Kidney (tissue), 14 donors: ENCODE results near the gene CCM2. TPM values are rescaled to one million over a fixed set of nuclear protein-coding genes. Genes with fewer than 3 reads are reported as not detected.
"Not testable (repeated sequence)": the region's sequence is repeated elsewhere in the genome, so short reads cannot be mapped to it uniquely, and the experiment has no call there.

Experiments
- DNase-seq, 5 donors: peaks; one replicate each; pipeline ENCODE4 v3.0.0-alpha.2; 2013 to 2020
- FAIRE-seq: peaks from 2 replicates; lab custom pipeline; 2012; peaks lifted over from hg19 to GRCh38; lab: Jason Lieb, UNC
- H3K27ac ChIP-seq, 2 donors: one replicate each; pipeline ENCODE4 v1.7.0; 2013; ENCODE audit warnings: low read depth in 2 of 2, low read length in 2 of 2, inconsistent platforms in 1 of 2
- H3K27me3 ChIP-seq: one replicate; pipeline ENCODE4 v1.7.1; 2013; ENCODE audit warnings: low read length, inconsistent platforms; ENCODE audit not compliant: control insufficient read depth, insufficient read depth
- H3K36me3 ChIP-seq, 3 donors: one replicate each; pipeline versions ENCODE4 v1.7.0 to v1.7.1; 2013; ENCODE audit warnings: low read length in 3 of 3, control low read depth in 1 of 3, inconsistent platforms in 1 of 3; ENCODE audit not compliant: insufficient read depth in 3 of 3, control insufficient read depth in 2 of 3
- H3K4me1 ChIP-seq, 3 donors: one replicate each; pipeline versions ENCODE4 v1.7.0 to v1.7.1; 2013; ENCODE audit warnings: low read length in 3 of 3, inconsistent platforms in 1 of 3, low read depth in 1 of 3; ENCODE audit not compliant: control insufficient read depth in 2 of 3, insufficient read depth in 2 of 3
- H3K4me3 ChIP-seq, 3 donors: one replicate each; pipeline versions ENCODE4 v1.7.0 to v1.8.1; 2013; ENCODE audit warnings: low read length in 3 of 3, control low read depth in 1 of 3, inconsistent platforms in 1 of 3
- H3K9ac ChIP-seq, 3 donors: one replicate each; pipeline versions ENCODE4 v1.7.0 to v1.7.1; 2013; ENCODE audit warnings: low read length in 3 of 3, control low read depth in 1 of 3, inconsistent platforms in 1 of 3
- H3K9me3 ChIP-seq, 3 donors: one replicate each; pipeline versions ENCODE4 v1.7.0 to v1.7.1; 2013; ENCODE audit warnings: low read length in 3 of 3, control low read depth in 1 of 3, inconsistent platforms in 1 of 3; ENCODE audit not compliant: control insufficient read depth in 2 of 3, insufficient read depth in 1 of 3
- CTCF ChIP-seq: IDR thresholded peaks from 3 replicates; pipeline ENCODE4 v1.5.1; 2012; ENCODE audit warnings: mild to moderate bottlenecking, moderate library complexity, borderline replicate concordance; ENCODE audit not compliant: insufficient read depth; ENCODE audit errors: extremely low read depth
- intact Hi-C: fragments of 100-400 bp; cut with DNase I; formaldehyde crosslinking; loops from one replicate; pipeline ENCODE4 v1.11.1; 2022
- polyA plus RNA-seq: library from polyadenylated mRNA; stranded (reverse); fragments of 350-450 nt; fragmentation: Illumina TruSeq; extraction: RNeasy Lipid Tissue Mini Kit (QIAGEN cat#74804); gene quantifications from one replicate; pipeline ENCODE4 v1.2.3, GENCODE V29; 2014; ENCODE audit warnings: low read depth, low replicate concordance; ENCODE audit not compliant: insufficient read depth
- total RNA-seq: library from RNA; stranded (reverse); fragmentation: NEBNext Ultra II Directional; extraction: Animal tissue kit (Norgen Biotek cat#: 25700); gene quantifications from one replicate; pipeline ENCODE4 v1.2.1, GENCODE V29; 2021
- donor health status: control.
- donor health status: control.
- donor health status: control.
- donor health status: control.
- donor health status: control.
- donor health status: DM: yes; HTN: yes; CAD: no.
- donor health status: Normal renal cell carcinoma (clear cell type).

Gene CCM2
- total and polyA plus RNA-seq, 2 donors from 2014 or later = 35.0 to 37.8 TPM

GRCh38 chr7:45033261-45033930 lies 33.4 kb downstream of the CCM2 start:
- intact Hi-C loops = no loop called here
- Histone ChIP-seq H3K4me1 (peaks cover 0 to 2% (median 0%) of the 10 kb centered on the region in 3 donors), H3K27me3 (no peaks in the 10 kb centered on the region), H3K4me3 (no peak overlapping the region), H3K9ac (no peak overlapping the region), H3K9me3 (no peaks in the 10 kb centered on the region), H3K27ac (no peak overlapping the region), H3K36me3 (peaks cover 0 to 2% (median 0%) of the 10 kb centered on the region in 3 donors)
- DNase-seq (no peak), FAIRE-seq (no peak)
- no peak for TF ChIP-seq CTCF

GRCh38 chr7:45033931-45034290 lies 33.9 kb downstream of the CCM2 start:
- Histone ChIP-seq H3K9ac (no peak overlapping the region), H3K4me1 (peaks cover 0 to 2% (median 0%) of the 10 kb centered on the region in 3 donors), H3K36me3 (peaks cover 0 to 2% (median 0%) of the 10 kb centered on the region in 3 donors), H3K27ac (no peak overlapping the region), H3K9me3 (no peaks in the 10 kb centered on the region), H3K4me3 (no peak overlapping the region), H3K27me3 (no peaks in the 10 kb centered on the region)
- no peak for FAIRE-seq
- peak in 1 of 5 donors; percentile 29 for DNase-seq
- no peak for TF ChIP-seq CTCF
- intact Hi-C loops = no loop called here

GRCh38 chr7:45034710-45035109 lies 34.7 kb downstream of the CCM2 start:
- H3K27me3 ChIP-seq, H3K4me3 ChIP-seq, DNase-seq, H3K27ac ChIP-seq, H3K9ac ChIP-seq, H3K36me3 ChIP-seq, FAIRE-seq, H3K4me1 ChIP-seq, H3K9me3 ChIP-seq, intact Hi-C loops: not testable (repeated sequence)

GRCh38 chr7:45035371-45035770 lies 35.4 kb downstream of the CCM2 start:
- no peak overlapping the region for H3K4me3 ChIP-seq
- no peaks in the 10 kb centered on the region for H3K9me3 ChIP-seq
- no peak overlapping the region for H3K9ac ChIP-seq
- intact Hi-C loops = no loop called here
- FAIRE-seq (no peak), DNase-seq (no peak)
- H3K27ac ChIP-seq = no peak overlapping the region
- no peaks in the 10 kb centered on the region for H3K27me3 ChIP-seq
- TF ChIP-seq CTCF = no peak
- peaks cover 0 to 2% (median 0%) of the 10 kb centered on the region in 3 donors for H3K36me3 ChIP-seq
- H3K4me1 ChIP-seq = peaks cover 0 to 2% (median 0%) of the 10 kb centered on the region in 3 donors
